GM12873 (cell line): ENCODE measurements around the gene IL4I1.

Source experiments
- TF ChIP-seq, protein P1 (sequence below): IDR thresholded peaks from 2 replicates; pipeline ENCODE4 v1.5.1; 2012; ENCODE audit warnings: low read depth, mild to moderate bottlenecking, moderate library complexity, low read length, control low read depth; ENCODE audit not compliant: insufficient read depth; ENCODE audit errors: missing control alignments

The IL4I1 gene, protein sequence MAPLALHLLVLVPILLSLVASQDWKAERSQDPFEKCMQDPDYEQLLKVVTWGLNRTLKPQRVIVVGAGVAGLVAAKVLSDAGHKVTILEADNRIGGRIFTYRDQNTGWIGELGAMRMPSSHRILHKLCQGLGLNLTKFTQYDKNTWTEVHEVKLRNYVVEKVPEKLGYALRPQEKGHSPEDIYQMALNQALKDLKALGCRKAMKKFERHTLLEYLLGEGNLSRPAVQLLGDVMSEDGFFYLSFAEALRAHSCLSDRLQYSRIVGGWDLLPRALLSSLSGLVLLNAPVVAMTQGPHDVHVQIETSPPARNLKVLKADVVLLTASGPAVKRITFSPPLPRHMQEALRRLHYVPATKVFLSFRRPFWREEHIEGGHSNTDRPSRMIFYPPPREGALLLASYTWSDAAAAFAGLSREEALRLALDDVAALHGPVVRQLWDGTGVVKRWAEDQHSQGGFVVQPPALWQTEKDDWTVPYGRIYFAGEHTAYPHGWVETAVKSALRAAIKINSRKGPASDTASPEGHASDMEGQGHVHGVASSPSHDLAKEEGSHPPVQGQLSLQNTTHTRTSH

DNA sequence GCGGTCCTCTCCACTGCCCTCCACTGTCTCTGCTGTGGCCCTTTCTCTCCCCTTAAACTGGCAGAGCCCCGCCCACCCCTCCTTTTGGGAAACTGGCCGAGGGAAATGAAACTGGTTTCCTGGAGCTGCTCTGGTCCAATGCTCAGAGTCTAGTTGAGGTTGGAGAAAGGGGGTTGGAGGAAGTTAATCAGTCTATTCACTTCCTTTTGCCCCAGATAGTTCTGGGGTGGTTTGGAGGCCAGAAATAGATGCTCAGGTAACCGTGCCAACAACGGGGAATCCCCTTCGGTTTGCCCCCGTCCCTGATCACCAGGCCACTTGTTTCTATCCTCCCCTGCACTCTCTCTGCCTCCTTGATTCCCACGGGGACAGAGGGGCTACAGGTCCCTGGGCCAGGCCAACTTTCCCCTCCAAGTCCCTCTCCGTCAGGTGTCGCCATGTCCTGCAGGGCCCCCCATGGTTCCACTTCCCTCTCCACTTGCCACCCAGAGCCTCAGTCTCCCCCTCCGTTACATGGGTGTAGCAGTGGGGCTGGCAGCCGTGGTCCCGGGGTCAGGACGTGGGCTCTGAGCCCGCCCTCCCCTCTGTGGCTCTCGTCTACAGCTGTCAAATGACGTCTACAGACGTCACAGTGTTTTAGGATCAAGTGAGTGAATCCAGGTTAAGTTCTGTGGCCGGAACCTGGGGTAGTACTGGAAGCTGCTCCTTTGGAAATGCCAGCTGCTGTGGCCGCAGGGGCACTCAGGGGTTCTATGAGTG, at the start of gene IL4I1:
TSS of gene IL4I1 (minus strand) at position 25 of the 759 bp plus-strand sequence. CDS start 727 bp downstream, outside the sequence.
- TF ChIP-seq, protein P1, sequence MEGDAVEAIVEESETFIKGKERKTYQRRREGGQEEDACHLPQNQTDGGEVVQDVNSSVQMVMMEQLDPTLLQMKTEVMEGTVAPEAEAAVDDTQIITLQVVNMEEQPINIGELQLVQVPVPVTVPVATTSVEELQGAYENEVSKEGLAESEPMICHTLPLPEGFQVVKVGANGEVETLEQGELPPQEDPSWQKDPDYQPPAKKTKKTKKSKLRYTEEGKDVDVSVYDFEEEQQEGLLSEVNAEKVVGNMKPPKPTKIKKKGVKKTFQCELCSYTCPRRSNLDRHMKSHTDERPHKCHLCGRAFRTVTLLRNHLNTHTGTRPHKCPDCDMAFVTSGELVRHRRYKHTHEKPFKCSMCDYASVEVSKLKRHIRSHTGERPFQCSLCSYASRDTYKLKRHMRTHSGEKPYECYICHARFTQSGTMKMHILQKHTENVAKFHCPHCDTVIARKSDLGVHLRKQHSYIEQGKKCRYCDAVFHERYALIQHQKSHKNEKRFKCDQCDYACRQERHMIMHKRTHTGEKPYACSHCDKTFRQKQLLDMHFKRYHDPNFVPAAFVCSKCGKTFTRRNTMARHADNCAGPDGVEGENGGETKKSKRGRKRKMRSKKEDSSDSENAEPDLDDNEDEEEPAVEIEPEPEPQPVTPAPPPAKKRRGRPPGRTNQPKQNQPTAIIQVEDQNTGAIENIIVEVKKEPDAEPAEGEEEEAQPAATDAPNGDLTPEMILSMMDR: no peak

DNA sequence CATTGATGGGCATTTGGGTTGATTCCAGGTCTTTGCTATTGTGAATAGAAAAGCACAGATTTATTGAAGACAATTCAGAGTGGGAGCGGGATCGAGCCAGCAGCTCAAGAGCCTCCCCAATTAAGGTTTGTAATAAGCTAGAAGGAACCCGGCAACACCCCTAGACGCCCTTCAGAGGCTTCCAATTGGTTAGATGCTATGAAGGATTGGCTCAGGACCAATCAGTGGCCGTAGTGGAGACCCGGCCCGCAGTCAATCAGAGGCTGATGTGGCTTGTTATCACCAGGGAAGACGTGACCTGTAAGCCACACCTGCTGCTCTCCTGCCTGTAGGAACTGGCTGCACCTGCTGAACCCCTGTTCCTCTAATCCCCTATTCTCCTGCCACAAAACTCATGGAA, 49.7 kb upstream of the IL4I1 start:
- TF ChIP-seq, protein P1: no peak

DNA sequence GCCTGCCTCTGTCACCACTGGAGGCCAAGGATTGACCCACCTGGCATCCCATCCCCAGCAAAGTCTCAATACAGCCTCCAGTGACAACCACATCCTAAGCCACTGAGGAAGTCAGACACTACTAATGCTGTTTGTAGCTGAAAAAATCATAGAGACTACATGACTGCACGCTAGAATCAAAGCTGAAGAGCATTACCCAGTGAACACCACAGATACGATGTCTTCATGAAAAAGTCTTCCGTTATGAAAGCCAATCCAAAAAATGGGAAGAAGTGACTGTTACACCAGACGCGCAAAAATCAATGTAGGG, 43.8 kb upstream of the IL4I1 start:
- TF ChIP-seq, protein P1: no peak

DNA sequence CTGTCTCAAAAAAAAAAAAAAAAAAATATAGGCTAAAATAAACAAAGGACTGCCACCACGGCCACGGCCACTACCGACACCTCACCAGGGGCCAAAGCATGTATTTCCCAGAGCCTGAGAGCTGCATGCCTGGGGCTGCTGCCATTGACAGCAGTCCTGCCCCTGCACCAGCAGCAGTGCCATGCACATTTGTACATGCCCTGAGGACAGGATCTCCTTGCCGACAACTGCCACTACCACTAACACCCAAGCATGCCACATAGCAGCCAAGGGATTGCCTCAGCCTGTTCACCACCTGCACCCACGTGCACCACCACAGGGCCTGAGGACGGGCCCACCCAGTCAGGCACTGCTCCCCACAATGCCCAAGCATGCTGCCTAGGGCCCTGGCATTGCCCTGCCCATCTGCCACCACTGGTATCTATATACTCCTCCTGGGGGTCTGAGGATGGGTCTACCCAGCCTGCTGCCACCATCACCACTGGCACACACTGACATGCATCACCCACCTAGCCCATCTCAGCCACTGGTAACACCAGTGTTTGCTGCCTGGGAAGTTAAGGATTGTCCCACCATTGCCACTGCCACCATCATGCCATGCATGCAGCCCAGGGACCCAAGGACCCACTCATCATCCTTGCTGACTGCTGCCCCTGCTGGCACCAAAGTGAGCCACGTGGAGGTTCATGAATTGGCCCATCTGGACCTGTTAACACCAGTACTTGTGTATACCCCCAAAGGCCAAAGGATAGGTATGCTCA, 43.2 kb upstream of the IL4I1 start:
- TF ChIP-seq, protein P1: peak; percentile 41

DNA sequence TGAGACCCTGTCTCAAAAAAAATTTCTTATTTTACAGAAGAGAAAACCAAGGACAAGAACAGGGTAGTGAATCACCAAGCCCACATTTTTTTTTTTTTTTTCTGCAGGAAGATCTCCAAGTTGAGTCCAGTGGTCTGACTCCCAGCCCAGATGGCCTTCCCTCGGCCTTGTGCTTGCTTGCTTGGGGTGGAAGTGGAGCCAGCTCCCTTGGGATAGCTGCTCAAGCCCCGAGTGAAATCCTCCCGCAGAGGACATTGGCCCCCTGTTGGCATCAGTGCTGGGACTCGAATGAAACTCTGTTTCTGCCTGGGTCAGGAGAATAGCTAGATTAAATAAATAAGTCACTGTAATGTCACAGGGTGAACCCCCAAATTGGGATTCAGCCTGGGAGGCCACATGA, 42.0 kb upstream of the IL4I1 start:
- TF ChIP-seq, protein P1: no peak

DNA sequence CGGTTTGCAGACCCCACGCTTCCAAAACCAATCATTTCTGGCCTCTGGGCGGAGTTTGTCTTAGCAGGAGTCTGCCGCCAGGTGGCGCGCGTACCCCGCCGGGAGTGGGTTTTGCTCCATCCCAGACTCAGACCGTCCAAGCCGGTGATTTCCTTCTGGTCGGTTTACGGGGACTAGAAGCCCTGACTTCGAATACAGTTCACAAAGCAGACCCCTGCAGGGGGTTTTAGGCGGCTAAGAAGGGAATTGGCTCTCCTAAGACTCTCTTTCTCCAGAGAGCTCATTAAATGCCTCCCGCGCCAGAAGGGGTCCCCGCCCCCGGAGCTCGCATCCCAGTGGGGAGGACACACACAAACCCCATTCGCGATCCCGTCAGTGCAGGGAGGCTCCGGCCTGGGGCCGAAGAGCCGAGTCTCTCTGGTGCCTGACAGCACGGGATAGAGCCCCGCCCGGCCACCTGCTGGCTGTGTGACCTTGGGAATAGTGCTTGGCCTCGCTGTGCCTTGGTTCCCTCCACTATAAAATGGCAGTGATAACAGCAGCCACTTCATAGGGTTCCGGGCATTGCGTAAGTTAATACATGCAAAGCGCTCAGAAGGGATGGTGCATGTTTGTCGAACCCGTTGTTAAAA, 41.2 kb upstream of the IL4I1 start:
- TF ChIP-seq, protein P1: peak; percentile 96
